GM21515 (cell line): ENCODE data around the gene ENAH.

ENCODE experiments used
- ATAC-seq: cut with Tn5 transposase; IDR thresholded peaks from one replicate; pipeline ENCODE4 v1.9.1; 2021; ENCODE audit not compliant: unreplicated experiment

The ENAH gene

GRCh38 chr1:225461533-225462428 lies 191.1 kb downstream of the ENAH start:
- ATAC-seq = no peak

GRCh38 chr1:225460737-225461532 lies 192.0 kb downstream of the ENAH start:
- no peak for ATAC-seq

- ATAC-seq = no peak
These were observed 192.7 kb downstream of the ENAH start for GRCh38 chr1:225460021-225460736.

- ATAC-seq = no peak
These were observed 194.7 kb downstream of the ENAH start for GRCh38 chr1:225458222-225458631.

GRCh38 chr1:225454733-225455132 lies 198.2 kb downstream of the ENAH start:
- ATAC-seq = no peak

- no peak for ATAC-seq
These were observed 198.9 kb downstream of the ENAH start for GRCh38 chr1:225453797-225454648.

GRCh38 chr1:225451840-225452515 lies 200.9 kb downstream of the ENAH start:
- ATAC-seq = no peak

GRCh38 chr1:225451340-225451739 lies 201.6 kb downstream of the ENAH start:
- ATAC-seq = no peak

GRCh38 chr1:225450491-225451191 lies 202.3 kb downstream of the ENAH start:
- no peak for ATAC-seq

- no peak for ATAC-seq
These were observed 203.1 kb downstream of the ENAH start for GRCh38 chr1:225449774-225450173.

GRCh38 chr1:225449261-225449660 lies 203.7 kb downstream of the ENAH start:
- ATAC-seq = no peak

GRCh38 chr1:225448146-225448805 lies 204.6 kb downstream of the ENAH start:
- ATAC-seq = no peak

GRCh38 chr1:225447650-225448089 lies 205.3 kb downstream of the ENAH start:
- ATAC-seq = no peak

- ATAC-seq = no peak
These were observed 205.8 kb downstream of the ENAH start for GRCh38 chr1:225446981-225447615.

- ATAC-seq = no peak
These were observed 206.3 kb downstream of the ENAH start for GRCh38 chr1:225446595-225446960.

GRCh38 chr1:225445639-225446594 lies 207.0 kb downstream of the ENAH start:
- ATAC-seq = no peak

GRCh38 chr1:225442123-225442505 lies 210.8 kb downstream of the ENAH start:
- no peak for ATAC-seq
